GM12872 (cell line): Measurements from ENCODE around the gene PDE4D.

Source experiments
- CTCF ChIP-seq: IDR thresholded peaks from 3 replicates; pipeline ENCODE4 v1.5.1; 2011; ENCODE audit warnings: low read depth, mild to moderate bottlenecking, low read length, moderate library complexity; ENCODE audit not compliant: insufficient read depth

The PDE4D gene

GRCh38 chr5:59139695-59140094, 753.8 kb downstream of the PDE4D start:
- TF ChIP-seq CTCF, result no peak

DNA sequence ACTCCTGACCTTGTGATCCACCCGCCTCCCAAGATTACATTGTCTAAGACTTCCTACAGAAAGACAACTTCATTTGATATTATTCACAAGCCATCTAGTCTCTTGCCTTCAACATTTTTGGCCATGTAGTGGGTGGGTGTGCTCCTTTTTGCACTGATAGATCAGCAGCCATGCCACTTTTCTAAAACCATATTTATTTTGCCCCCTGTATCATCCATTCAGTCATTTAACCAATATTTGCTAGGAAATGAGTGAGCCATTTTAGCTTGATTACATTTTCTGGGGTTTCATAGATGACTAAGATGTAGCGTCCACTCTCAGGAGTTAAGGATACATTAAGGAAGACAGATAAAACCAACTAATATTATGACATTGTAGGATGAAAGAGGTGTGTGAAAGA, 755.0 kb downstream of the PDE4D start:
- no peak for TF ChIP-seq CTCF

GRCh38 chr5:59137846-59138245, 755.7 kb downstream of the PDE4D start:
- no peak for TF ChIP-seq CTCF

DNA sequence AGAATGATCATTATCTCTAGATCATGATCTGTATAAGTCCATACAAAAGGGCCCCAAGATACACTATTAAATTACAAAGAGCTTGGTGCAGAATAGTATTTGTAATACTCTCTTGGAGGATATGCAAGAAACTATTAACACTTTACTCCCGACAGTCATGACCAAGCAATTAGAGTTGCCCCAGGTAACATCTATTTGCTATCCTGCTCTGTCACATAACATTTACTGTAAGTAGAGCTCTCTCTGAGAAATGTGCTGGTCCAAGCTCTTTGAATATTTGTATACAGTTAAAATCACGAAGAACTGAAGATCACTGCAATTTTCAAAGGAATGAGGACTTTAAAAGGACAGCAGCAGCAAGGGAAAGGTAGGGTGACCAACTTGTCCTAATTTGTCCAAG, 757.0 kb downstream of the PDE4D start:
- TF ChIP-seq CTCF, result no peak

DNA sequence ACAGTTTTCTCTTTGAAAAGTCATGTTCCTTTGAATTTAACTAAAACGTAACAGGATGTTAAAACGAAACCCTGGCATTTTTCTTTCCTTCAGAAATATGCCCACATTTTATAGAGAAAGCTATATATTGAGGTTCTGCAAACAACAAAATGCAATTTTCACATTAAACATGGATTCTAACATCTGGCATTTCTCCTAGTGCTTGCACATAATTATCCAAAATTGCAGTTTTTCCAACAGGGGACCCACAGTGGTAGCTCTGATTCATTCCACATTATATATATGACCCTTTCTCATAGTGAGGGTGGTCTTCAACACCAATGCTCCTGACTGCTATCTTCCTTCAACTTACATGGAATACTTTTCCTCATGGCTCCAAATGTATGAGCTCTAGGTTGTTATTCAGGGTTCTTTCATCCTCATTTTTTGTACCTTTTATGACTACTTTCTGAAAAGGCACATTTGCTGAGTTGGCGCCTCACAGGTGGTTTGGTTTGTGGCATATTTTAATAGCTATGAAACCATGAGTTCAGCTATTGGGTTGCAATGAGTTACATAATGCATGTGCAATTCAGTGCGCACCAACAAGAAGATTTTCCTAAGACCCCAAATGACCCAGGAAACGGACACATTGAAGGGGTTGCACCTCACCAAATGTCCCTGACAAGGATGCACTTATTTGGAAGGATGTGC, 758.9 kb downstream of the PDE4D start:
- TF ChIP-seq CTCF, result no peak

- TF ChIP-seq CTCF, result no peak
These were observed 759.7 kb downstream of the PDE4D start for GRCh38 chr5:59133764-59134261.

DNA sequence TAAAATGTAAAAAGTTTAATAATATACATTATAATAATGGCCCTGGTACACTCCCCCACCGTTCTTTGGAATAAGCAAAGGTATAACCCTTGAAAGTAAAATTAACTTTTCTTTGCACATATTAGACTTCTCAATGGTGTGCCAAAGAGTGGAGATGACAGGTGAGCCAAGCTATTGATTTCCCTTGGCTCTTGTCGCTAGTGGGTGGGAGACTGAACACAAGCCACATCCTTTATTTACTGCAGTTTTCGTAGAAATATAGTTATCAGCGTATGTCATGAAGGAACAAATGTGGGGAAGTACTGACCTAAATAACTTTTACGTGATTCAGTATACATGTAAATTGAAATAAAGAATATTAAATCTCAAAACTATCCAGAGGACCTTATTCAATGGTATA, 761.4 kb downstream of the PDE4D start:
- TF ChIP-seq CTCF, result no peak
